Activated CD8-positive, alpha-beta memory T cell treated with anti-CD3 and anti-CD28 coated beads for 1 hour (primary cell): ENCODE results near the gene AFG3L2.
A peak's percentile ranks its signal among the peaks of the same experiment; 100 is the strongest.
"Not testable (repeated sequence)": the region's sequence is repeated elsewhere in the genome, so short reads cannot be mapped to it uniquely, and the experiment has no call there.

Source experiments
- DNase-seq, 2 donors: peaks; one replicate each; pipeline ENCODE4 v3.0.0-alpha.2; 2020; ENCODE audit warnings: low read depth in 1 of 2; ENCODE audit errors: extremely low read depth in 1 of 2

Gene AFG3L2

DNA sequence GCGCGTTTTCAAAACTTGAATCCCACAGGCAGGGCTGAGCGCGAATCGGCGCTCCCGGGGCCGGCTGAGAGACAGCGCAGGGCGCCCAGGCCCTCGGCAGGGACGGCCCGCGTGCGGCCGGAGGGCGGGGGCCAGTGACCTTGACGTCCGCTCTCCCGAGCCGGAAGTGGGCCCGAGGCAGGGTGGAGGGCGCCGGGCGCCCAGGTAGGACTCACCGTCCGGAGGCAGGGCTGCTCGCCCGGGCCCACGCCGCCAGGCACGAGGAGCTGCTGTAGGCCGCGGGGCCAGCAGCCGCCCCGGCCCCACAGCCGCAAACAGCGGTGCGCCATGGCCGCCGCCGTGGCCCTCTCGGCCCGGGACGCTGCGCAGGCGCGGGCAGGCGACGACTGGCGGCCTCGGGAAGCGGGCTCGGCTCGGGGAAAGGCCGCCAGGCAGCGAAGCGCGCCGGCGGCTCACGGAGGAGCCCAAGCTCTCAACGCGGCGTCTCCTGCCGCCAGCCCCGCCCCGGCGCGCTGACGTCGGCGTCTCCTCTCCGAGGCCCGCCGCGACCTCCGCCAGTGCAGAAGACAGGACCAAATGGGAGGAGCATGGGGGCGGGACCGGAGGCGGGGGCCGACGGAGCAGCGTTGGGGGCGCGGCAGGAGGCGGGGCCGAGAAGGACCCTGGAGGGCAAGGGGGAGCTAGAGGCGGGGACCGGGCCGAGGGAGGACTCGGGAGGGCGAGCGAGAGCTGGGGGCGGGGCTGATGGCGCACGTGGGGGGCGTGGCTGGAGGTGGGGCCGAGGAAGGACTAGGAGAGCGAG lies at the start of gene AFG3L2:
Gene AFG3L2 (minus strand): TSS at position 474 of the 802 bp plus-strand sequence. CDS start 145 bp downstream, at position 329.
- peak; percentile 100 for DNase-seq

DNA sequence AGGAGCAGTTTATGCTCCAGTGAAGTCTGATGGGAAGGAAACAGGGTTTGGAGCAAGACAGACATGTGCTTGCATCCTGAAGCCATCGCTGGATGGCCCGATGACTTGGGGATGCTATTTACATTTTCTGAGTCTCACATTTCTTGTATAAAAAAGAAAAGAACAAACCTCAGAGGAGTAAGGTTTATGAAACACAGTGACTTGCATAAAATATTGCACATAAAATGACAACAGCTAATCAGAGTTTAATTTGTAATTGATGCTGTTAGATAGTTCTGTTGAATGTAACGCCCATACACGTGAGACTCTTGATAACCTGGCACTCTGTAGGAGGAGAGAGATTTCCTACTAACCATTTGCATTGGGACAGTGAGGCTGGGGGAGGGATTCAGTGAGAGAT lies 47.2 kb upstream of the AFG3L2 start:
- DNase-seq, result no peak

DNA sequence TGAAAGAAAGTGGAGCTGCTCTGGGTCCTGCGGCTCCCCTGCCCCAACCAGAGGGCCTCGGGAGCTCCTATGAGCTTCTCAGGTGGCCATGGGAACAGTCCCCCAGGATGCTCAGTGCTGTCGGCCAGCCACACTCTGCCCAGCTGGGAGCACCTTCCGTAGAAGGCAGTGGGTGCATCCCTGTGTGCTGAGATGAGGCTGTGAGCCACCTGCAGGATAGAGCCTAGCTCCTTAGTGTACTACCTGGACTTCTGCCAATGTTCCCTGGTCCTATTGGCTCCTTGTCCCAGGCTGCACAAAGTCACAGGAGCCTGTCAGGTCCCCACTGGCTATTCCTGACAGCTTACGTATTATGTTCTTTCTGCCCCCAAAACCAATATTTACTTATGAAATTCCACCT lies 46.8 kb upstream of the AFG3L2 start:
- DNase-seq, result no peak

DNA sequence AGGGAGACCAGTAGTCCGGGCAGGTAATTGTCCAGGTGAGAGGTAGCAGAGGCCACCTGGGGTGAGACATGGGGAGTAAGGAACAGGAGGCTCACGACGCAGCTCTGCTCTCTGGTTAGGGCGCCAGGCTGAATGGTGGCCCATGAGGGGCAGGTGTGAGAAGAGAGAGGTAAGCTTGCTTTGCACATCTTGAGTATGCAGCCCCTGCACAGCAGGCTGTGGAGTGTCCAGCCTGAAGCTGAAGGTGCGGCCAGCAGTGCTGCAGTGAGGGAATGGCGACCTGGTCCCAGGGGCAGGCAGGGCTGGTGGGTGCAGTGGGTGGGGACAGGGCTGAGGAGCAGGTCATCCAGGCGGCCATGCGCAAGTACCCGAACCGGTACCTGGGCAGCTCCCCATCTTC lies 46.4 kb upstream of the AFG3L2 start:
- DNase-seq, result no peak

DNA sequence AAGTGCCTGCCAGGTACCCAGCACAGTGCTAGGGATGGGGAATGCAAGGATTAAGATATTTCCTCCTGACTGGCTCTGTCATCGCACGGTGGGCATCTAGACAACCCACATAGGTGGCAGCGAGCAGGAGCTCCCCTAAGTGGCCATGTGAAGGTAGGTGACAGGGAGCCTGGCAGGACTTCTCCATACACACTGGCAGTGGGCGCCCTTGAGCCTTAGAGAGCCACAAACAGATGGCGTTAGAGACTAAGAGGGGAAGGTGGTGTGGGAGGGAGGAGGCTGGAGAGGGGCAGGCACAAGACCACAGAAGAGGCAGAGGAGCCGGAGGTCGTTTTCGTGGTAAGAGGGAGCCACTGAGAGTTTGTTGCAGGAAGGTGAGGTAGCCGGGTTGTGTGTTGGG lies 45.9 kb upstream of the AFG3L2 start:
- no peak for DNase-seq

DNA sequence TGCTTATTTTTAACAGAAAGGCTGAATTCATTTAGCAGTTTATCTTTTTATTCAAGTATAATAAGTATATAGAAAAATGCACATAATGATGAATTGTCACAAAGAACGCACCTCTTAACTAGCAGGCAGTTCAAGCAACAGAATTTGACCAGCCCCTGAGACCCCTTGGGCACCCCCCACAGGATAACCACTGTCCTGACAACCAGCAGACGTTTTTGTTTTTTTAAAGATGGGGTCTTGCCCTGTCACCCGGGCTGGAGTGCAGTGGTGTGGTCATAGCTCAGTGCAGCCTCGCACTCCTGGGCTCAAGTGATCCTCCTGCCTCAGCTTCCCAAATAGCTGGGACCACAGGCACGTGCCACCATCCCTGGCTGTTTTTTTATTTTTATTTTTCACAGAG lies 44.7 kb upstream of the AFG3L2 start:
- no peak for DNase-seq

DNA sequence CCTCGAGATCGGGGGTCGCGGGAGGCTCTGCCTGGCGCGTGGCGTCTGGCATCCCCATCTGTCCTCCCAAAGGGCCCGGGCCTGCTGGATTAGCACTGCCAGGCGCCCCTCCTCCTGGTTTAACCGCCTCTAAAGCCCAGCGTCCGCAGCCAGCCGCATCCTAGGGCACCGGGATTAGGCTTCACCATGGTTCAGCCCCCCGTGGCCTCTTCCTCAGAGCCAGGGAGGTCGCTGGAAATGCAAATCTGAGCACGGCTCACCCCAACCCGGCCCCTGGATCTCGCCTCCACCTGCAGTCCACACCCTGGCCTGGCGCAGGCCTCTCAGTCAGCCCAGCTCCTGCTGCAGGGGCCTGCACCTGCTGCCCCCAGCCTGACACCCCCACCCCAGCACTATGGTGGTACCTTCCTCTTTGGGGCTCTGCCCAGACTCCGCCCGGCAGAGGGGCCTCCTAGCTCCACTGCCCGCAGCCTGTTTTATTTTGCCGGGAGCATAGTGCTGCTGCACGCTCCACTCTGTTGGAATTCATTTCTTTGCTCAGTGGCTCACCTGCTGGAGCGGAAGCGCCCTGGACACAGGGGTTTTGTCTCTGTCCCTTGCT lies 43.9 kb upstream of the AFG3L2 start:
- no peak for DNase-seq

DNA sequence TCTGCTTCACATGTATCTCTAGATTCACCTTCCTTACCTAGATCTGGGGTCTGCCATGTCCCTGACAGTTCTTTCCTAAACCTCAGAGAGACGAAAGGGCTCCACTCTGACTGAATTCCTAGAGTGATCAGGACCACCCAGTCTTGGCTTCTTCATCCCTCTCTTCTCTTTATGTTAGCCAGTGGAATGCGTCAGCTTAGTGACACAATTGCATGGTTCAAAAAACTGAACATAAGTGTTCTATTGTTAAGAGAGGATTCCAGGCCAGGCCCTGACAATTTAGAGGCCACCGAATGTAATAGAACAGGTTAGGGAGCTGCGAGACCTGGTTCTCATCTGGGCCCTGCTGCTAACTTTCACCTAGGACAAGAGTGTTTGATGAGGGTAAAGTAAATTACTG lies 40.7 kb upstream of the AFG3L2 start:
- no peak for DNase-seq

DNA sequence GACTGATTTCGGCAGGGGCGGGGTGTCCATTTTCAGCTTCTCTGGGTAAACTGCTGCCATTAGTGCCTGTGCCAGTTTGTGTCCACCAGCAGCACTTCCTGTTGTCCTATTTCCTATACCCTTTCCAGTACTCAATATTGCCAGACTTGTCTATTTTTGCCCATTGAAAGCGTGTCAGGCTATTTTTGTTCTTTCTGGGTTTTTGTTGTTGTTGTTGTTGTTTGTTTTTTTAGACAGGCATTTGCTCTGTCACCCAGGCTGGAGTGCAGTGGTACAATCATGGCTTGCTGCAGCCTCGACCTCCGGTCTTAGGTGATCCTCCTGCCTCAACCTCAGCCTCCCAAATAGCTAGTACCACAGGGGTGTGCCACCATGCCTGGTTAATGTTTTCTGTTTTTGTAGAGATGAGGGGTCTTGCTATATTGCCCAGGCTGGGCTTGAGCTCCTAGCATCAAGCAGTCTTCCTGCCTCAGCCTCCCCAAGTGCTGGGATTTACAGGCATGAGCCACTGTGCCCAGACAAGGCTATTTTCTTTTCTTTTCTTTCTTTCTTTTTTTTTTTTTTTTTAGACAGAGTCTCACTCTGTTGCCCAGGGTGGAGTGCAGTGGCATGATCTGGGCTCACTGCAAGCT lies 39.2 kb upstream of the AFG3L2 start:
- DNase-seq, result no peak

DNA sequence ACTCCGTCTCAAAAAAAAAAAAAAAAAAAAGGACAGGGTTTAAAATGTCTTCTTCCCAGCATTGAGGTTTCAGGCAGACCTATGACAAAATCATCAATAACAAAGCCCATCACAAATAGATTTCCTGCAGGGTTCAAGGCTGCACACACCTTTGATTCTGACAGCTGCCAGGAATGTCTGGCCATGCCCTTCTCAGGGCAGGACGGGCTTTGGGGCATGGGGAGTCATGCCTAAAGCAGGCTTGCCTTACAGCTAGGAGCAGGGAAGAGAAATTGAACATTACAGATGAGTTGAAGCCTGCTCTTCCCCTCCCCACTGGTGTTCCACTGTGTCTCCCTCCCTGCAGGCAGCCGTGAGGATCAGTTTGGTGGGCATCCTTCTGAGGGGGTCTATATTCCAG lies 34.4 kb upstream of the AFG3L2 start:
- DNase-seq, result no peak

DNA sequence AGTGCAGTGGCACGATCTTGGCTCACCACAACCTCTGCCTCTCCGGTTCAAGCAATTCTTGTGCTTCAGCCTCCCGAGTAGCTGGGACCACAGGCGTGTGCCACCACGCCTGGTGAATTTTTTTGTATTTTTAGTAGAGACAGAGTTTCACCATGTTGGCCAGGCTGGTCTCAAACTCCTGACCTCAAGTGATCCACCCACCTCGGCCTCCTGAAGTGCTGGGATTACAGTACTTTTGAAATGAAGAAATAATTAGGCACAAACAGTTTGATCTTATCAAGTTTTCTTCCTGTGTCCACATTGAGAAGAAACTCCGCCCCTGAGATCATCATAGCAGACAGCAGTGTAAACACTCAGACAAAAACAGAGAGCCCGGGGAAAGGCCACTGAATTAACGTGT lies 33.7 kb upstream of the AFG3L2 start:
- DNase-seq, result not testable (repeated sequence)

DNA sequence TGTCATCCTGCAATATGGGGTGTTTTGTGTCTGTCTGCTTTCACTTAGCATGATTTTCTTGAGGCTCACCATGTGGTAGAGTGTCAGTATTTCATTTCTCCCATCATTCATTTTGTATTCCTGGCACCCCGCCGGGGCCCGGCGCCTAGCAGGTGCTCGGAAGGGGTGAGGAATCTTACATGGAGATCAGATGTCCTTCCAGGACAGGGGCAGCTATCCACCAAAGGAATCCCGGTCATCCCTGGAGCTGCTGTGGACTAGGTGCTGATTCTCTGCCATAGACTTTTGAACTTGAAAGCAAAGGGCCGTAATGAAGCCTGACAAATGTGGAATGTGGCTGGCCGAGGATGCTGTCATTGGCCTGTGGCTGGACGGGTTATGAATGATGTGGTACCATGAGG lies 33.1 kb upstream of the AFG3L2 start:
- DNase-seq, result no peak

DNA sequence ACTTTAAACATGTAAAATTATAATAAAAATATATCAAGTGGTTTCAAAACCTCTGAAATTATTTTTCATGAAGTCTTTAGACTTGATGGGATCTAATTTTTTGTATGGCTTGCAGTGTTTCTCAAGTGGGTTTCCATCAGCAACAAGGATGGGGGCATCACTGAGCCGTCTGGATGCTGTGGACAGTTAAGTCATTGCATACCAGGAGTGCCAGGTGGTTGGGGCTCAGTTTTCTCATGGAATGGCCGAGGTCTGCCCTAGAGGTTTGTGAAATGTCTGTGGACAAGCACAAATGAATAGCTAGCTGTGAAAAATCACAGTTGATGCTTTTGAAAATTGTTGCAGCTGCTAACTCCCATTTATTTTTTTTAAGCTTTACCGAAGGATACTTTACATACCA lies 32.4 kb upstream of the AFG3L2 start:
- DNase-seq, result no peak

DNA sequence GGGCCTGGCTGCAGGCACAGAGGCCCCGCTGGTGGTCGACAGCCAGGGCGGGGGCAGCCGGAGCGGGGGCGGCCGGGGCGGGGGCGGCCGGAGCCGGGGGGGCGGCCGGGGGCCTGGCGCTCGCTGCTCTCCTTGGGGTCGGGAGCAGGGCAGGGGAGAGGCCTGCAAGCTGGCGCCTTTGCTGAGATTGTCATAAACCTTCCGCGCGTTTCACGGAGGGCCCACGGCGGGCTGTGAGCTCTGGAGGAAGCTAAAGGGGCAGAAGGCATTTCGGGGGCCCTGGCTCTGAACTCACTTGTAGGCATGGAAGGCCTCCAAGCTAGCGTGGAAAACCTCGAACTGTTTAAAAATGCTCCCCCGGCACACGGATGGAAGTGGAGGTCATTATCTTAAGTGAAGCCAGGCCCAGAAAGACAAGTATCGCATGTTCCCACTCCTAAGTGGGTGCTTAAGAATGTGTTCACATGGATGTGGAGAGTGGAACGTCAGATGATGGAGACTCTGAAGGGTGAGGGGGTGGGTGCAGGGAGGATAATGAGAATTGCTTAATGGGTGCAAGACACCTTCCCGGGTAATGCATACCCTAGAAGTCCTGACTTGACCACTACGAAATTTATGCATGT lies 31.3 kb upstream of the AFG3L2 start:
- no peak for DNase-seq

DNA sequence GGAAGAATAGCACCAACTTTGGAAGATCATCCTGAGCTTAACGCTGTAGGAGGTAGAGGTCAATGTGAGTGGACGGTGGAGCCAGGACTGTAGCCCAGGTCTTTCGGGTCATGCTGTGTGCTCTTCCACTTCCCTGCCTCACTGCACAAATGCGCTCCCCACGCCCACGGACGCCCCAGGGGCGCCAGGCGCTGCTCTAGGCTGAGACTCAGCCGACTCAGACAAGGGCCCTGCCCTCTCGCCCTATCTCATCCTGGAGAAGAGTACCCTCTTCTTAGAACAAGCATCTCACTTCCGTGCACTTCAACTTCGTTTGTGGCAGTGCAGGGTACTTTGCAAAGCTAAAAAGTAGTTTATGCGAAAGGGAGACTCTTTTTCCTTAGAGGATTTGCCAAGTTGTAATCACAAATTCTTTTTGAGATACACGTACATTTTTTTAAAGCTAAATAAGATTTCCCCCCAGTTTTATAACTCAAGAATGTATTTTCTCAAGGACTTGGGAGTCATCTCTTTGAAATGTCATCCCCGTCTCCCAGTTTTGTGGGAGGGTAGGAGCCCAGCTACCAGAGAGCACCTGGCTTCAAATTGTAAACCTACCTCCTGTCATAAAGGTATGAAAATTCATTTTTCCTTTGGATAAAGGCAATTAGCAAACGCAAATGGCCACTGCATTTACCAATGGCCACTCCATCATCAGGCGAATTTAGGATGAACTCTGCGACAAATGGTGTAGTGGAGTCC lies 29.5 kb upstream of the AFG3L2 start:
- DNase-seq, result no peak

DNA sequence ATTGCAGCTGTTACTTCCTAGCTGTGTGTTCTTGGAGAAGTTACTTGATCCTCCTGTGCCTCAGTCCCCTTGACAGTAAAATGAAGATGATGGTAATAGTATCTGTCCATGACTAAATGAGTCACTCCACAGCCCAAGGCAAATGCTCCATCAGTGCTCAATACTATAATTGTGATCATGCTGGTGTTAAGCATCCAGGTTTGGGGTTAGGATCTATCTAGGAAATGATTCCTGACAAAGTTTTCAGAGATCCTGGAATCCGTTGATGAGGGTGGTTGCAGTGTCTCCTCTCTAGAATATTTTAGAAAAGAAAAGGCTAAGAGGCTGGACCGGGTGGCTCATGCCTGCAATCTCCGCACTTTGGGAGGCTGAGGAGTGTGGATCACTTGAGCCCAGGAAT lies 28.0 kb upstream of the AFG3L2 start:
- no peak for DNase-seq

DNA sequence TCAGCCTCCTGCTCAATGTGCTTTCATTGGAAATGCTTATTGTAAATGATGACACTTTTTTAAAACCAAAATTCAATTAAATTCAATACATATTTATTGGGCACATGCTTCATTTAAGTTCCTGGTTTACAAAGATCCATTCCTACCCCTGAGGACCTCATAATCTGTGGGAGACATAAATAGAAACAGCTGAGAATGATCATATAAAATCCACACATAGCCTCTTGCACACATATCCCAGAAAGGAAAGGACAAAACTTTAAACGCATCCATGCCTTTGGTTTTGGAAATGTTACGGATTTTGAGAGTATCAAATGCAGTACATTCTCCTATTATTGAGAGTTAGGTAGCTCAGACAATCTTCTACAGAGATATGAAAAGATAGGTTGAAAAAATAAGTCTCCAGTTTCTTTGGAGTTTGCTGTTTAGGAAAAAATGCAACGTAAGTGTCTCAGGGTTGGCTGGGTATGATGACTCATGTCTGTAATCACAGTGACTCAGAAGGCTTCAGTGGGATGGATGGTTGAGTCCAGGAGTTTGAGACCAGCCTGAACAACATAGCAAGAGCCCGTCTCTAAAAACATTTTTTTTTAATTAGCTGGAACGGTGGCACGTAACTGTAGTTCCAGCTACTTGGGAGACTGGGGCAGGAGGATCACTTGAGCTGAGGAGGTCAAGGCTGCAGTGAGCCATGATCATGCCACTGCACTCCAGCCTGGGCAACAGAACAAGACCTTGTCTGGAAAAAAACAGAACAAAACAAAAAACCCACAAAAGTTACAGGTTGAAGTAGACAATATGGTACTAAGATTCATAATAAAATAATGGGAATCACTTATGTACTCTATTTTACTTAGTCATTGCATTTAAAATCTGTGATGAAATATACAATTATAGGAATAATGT lies 26.8 kb upstream of the AFG3L2 start:
- no peak for DNase-seq

DNA sequence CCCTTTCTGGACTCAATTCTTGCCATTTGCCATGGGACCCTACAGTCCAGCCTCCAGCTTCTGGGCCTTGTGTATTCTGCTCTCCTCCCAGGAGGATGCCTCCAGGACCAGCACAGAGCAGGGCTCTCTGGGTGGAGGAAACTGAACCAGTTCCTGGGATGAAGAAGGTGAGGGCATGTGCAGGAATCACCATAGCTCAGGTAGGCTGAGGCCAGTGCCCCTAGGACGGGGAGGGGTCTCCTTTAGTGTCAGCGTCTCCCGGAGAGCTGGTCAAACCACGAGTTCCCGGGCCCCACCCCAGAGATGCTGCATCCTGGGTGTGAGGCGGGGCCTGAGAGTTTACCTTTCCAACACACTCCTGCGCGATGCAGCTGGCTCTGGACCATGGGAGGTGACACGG lies 24.9 kb upstream of the AFG3L2 start:
- no peak for DNase-seq

DNA sequence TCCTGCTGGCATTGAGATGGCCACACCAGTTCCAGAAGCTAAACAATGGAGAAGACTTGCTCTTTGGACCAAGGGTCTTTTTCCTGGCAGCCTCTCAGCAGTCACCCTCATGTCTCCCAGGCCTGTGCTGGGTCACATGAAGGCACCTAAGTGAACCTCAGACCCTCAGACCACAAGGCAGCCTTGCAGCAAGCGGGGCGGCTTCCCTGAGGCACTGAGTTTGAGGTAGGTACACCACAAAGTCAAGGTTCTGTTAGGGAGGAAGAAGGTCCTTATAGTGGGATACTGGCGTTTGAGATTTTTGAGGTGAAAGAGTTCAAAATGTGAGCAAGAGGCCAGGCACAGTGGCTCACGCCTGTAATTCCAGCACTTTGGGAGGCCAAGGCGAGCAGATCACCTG lies 22.2 kb upstream of the AFG3L2 start:
- DNase-seq, result no peak

DNA sequence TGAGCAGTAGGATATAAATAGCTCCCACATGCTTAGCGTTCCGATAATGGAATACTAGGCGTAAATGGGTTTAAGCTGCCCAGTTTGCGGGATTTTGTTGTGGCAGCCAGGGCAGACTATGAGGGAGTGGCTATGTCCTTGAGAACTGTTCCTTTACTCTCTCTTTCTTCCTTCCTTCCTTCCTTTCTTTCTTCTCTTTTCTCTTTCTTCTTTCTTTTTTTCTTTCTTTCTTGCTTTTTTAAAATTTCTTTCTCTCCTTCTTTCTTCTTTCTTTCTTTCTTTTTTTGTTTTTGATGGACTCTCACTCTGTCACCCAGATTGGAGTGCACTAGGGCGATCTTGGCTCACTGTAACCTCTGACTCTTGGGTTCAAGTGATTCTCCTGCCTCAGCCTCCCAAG lies 21.6 kb upstream of the AFG3L2 start:
- DNase-seq, result no peak
